HFF-Myc (cell line): ENCODE measurements around the gene LITAFD.
A peak's percentile ranks its signal among the peaks of the same experiment; 100 is the strongest.

ENCODE experiments used
- DNase-seq: peaks from one replicate; pipeline ENCODE4 v3.0.0-alpha.2; 2011; ENCODE audit warnings: low read depth; ENCODE audit errors: extremely low read depth
- H3K4me3 ChIP-seq: replicated peaks from 2 replicates; pipeline ENCODE4 v1.5.1; 2011; ENCODE audit warnings: low read depth, mild to moderate bottlenecking, control low read depth, low read length
- TF ChIP-seq, protein P1 (sequence below): IDR thresholded peaks from 2 replicates; pipeline ENCODE4 v1.5.1; 2012; ENCODE audit warnings: mild to moderate bottlenecking, low read depth, low read length, control low read depth; ENCODE audit errors: missing control alignments

Gene LITAFD

DNA sequence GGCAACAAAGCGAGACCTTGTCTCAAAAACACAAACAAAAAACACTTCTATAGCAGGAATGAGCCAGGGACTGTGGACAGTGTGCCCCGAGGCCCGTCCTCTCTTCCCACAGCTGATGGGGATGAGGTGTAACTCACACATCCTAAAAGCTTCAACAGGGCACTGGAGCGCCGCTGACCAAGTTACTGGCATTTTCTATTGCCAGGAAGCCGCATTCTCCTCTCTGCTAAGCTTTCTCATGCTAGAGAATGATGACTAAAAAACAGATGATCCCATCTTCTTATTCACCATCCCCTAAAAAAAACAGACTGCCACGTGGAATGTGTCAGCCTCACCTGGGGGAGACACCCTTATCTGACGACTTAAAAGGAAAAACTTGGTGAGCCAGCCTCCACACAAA is 29.6 kb upstream of the LITAFD start:
- TF ChIP-seq, protein P1, sequence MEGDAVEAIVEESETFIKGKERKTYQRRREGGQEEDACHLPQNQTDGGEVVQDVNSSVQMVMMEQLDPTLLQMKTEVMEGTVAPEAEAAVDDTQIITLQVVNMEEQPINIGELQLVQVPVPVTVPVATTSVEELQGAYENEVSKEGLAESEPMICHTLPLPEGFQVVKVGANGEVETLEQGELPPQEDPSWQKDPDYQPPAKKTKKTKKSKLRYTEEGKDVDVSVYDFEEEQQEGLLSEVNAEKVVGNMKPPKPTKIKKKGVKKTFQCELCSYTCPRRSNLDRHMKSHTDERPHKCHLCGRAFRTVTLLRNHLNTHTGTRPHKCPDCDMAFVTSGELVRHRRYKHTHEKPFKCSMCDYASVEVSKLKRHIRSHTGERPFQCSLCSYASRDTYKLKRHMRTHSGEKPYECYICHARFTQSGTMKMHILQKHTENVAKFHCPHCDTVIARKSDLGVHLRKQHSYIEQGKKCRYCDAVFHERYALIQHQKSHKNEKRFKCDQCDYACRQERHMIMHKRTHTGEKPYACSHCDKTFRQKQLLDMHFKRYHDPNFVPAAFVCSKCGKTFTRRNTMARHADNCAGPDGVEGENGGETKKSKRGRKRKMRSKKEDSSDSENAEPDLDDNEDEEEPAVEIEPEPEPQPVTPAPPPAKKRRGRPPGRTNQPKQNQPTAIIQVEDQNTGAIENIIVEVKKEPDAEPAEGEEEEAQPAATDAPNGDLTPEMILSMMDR: no peak
- no peak for DNase-seq
- no peak overlapping the region for H3K4me3 ChIP-seq

DNA sequence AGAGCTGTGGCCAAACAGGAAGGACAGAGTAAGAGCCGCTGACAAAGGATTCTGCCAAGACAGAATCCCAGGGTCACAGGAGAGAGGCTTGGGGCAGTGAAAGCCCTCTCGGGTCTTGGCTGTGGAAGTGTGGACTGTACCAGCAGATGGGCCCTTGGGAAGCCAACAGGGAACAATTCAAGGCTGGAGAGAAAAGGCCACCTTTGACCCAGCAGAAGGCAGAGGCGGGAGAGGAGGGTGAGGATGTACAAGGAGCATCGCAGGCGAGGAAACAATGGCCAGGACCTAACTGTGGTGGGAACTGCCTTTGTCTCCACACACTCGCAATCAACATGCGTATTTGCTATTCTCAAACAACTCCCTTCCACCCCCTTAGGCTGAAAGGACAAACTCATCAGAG is 29.0 kb upstream of the LITAFD start:
- no peak for DNase-seq
- TF ChIP-seq, protein P1: no peak
- H3K4me3 ChIP-seq: no peak overlapping the region

DNA sequence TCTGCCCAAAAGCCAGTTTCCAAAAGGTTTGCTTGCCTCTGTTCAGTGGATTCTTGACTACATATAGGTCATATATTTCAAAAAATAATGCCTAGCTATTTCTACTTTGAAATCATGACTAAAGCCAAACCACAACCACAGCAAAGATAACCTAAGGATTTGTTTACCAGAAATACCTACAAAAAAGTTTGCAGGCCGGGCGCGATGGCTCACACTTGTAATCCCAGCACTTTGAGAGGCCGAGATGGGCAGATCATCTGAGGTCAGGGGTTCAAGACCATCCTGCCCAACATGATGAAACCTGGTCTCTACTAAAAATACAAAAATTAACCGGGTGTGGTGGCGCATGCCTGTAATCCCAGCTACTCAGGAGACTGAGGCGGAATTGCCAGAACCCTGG is 28.5 kb upstream of the LITAFD start:
- no peak overlapping the region for H3K4me3 ChIP-seq
- TF ChIP-seq, protein P1: no peak
- DNase-seq: no peak

DNA sequence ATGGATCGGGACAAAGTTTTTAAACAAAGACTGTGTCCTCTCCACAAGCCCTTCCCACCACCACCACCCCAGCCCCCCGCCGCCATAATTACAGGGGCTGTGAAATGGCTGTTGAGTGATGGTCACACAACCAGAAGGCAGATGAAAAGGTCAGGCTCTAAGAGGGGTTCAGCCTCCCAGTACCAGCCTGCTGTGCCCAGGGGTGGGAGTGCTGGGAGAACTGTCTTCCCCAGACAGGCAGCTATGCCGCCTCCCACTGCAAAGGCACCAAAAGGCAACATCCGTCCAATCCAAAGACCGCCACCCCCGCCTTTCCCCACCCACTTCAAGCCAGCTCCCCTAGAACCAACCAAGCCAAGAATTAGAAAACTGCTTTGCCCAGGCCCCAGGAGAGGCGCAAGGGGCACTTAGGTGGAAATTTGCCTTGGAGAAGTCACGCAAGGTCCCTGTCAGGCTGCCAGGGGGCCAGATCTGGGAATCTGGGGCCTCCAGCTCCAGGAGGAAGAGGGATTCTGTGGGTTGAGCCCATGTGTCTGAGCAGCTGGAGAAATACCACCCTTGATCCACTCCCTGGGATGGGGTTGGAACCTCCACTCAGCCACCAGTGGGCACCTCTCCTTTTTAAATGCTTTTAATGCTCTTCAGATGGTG is 27.7 kb upstream of the LITAFD start:
- H3K4me3 ChIP-seq: no peak overlapping the region
- no peak for DNase-seq
- TF ChIP-seq, protein P1: no peak

DNA sequence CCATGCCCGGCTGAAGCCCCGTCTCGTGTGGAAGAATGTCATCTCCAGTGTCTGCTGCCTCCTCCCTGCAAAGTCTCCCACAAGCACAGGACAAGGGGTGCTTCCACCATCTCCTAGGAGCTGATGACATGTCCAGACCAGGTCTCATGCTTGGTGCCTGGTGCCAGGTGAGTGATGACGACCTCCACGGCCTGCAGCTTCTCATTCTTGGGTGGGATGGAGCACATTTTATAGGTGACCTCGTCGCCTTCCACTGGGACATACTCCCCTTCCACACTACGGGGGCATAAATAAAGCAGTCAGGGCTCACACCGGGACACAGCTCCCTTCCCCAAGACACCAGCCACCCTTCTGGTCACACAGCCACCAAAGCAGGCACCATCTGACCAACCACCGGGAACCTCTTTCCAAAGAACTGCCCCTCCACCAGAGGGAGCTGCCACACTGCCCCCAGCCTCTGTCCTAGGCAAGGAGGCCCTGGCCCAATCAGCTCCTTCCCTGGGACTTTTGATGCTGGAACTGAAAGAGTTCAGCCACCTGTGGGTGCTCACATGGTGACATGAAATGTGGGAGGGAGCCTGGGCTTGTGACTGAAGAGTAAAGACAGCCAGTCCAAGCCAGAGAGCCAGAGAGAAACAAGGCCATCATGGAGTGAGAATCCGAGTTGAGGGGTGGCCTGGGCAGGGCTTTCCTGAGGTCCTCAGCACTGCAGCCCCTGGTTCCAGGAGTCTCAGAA is 26.9 kb upstream of the LITAFD start:
- DNase-seq: no peak
- H3K4me3 ChIP-seq: no peak overlapping the region
- TF ChIP-seq, protein P1: peak; percentile 32

DNA sequence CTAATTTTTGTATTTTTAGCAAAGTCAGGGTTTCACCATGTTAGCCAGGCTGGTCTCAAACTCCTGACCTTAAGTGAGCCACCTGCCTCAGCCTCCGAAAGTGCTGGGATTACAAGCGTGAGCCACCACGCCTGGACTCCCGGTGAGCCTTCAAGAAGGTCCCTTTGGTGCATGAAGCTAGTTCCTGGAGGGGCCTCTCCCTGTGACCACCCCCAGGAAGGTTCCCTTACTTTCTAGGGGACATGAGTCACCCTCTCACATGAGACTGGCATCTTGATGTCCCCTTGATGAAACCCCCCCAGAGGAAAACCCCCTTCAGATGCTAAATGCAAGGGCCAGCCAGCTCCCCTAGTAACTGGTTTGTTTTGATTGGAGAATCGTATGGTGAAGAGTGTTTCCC is 26.2 kb upstream of the LITAFD start:
- no peak overlapping the region for H3K4me3 ChIP-seq
- TF ChIP-seq, protein P1: no peak
- no peak for DNase-seq
